Mesenchymal stem cell (in vitro differentiated cells and primary cell): ENCODE data around the gene C2orf80.

Source experiments
- DNase-seq: peaks from one replicate; pipeline ENCODE4 v3.0.0-alpha.2; 2013
- H2AFZ ChIP-seq: one replicate; pipeline ENCODE4 v1.6.1; 2013; ENCODE audit warnings: low read depth, mild to moderate bottlenecking, control low read depth, inconsistent platforms, low read length, moderate library complexity
- H2AK5ac ChIP-seq: 2 replicates; pipeline ENCODE4 v1.6.1; 2013; ENCODE audit warnings: low read length, moderate library complexity, mild to moderate bottlenecking, inconsistent platforms; ENCODE audit not compliant: severe bottlenecking
- H2BK120ac ChIP-seq: one replicate; pipeline ENCODE4 v1.6.1; 2013; ENCODE audit warnings: low read depth, mild to moderate bottlenecking, inconsistent platforms, low read length, moderate library complexity
- H2BK12ac ChIP-seq, 2 experiments: one replicate each; pipeline ENCODE4 v1.6.1; 2013; ENCODE audit warnings: inconsistent platforms in 2 of 2, low read length in 2 of 2, mild to moderate bottlenecking in 2 of 2, moderate library complexity in 2 of 2, control low read depth in 1 of 2
- H2BK15ac ChIP-seq: one replicate; pipeline ENCODE4 v1.6.1; 2013; ENCODE audit warnings: mild to moderate bottlenecking, low read depth, inconsistent platforms; ENCODE audit not compliant: poor library complexity, severe bottlenecking
- H2BK5ac ChIP-seq: 2 replicates; pipeline ENCODE4 v1.6.1; 2013; ENCODE audit warnings: low read depth, mild to moderate bottlenecking, low read length, control low read depth, inconsistent platforms; ENCODE audit not compliant: poor library complexity, severe bottlenecking
- H3K14ac ChIP-seq, 2 experiments: one replicate each; pipeline ENCODE4 v1.6.1; 2013; ENCODE audit warnings: inconsistent platforms in 2 of 2, low read length in 2 of 2, control low read depth in 1 of 2, mild to moderate bottlenecking in 1 of 2, moderate library complexity in 1 of 2
- H3K18ac ChIP-seq, 2 experiments: one replicate each; pipeline ENCODE4 v1.6.1; 2013; ENCODE audit warnings: inconsistent platforms in 2 of 2, low read length in 2 of 2, control low read depth in 1 of 2, low read depth in 1 of 2, mild to moderate bottlenecking in 1 of 2
- H3K23ac ChIP-seq, 2 experiments: one replicate each; pipeline ENCODE4 v1.6.1; 2013; ENCODE audit warnings: inconsistent platforms in 2 of 2, low read length in 2 of 2, mild to moderate bottlenecking in 2 of 2, moderate library complexity in 2 of 2, control low read depth in 1 of 2
- H3K27ac ChIP-seq: 2 replicates; pipeline ENCODE4 v1.5.1; 2013; ENCODE audit warnings: mild to moderate bottlenecking, moderate library complexity, low read length, control low read depth, inconsistent platforms; ENCODE audit not compliant: poor library complexity, severe bottlenecking
- H3K27me3 ChIP-seq, 2 experiments: 2 replicates each; pipeline versions ENCODE4 v1.6.1 to v1.7.0; 2013; ENCODE audit warnings: low read length in 2 of 2, mild to moderate bottlenecking in 2 of 2, moderate library complexity in 2 of 2, control low read depth in 1 of 2, inconsistent platforms in 1 of 2; ENCODE audit not compliant: control insufficient read depth in 1 of 2, insufficient read depth in 1 of 2
- H3K36me3 ChIP-seq, 2 experiments: 2 replicates each; pipeline versions ENCODE4 v1.6.1 to v1.7.0; 2013; ENCODE audit warnings: low read length in 2 of 2, control low read depth in 1 of 2, inconsistent platforms in 1 of 2, low read depth in 1 of 2, mild to moderate bottlenecking in 1 of 2; ENCODE audit not compliant: insufficient read depth in 2 of 2, control insufficient read depth in 1 of 2
- H3K4ac ChIP-seq, 2 experiments: one replicate each; pipeline ENCODE4 v1.6.1; 2013; ENCODE audit warnings: inconsistent platforms in 2 of 2, low read length in 2 of 2, mild to moderate bottlenecking in 2 of 2, moderate library complexity in 2 of 2, control low read depth in 1 of 2, low read depth in 1 of 2
- H3K4me1 ChIP-seq: 2 replicates; pipeline ENCODE4 v1.6.1; 2013; ENCODE audit warnings: low read depth, low read length, control low read depth; ENCODE audit not compliant: control insufficient read depth, insufficient read depth
- H3K4me2 ChIP-seq: 2 replicates; pipeline ENCODE4 v1.6.1; 2013; ENCODE audit warnings: low read length, mild to moderate bottlenecking, inconsistent platforms; ENCODE audit not compliant: poor library complexity, severe bottlenecking
- H3K4me3 ChIP-seq, 2 experiments: 2 replicates each; pipeline versions ENCODE4 v1.5.1 to v1.7.0; 2013; ENCODE audit warnings: low read length in 2 of 2, mild to moderate bottlenecking in 2 of 2, control low read depth in 1 of 2, low read depth in 1 of 2; ENCODE audit not compliant: insufficient read depth in 1 of 2
- H3K79me1 ChIP-seq: replicated peaks from 2 replicates; pipeline ENCODE4 v1.6.1; 2013; ENCODE audit warnings: mild to moderate bottlenecking, control low read depth, low read length, inconsistent platforms; ENCODE audit not compliant: poor library complexity, severe bottlenecking
- H3K9ac ChIP-seq: 2 replicates; pipeline ENCODE4 v1.7.0; 2013; ENCODE audit warnings: mild to moderate bottlenecking, low read length, moderate library complexity
- H3K9me3 ChIP-seq: 2 replicates; pipeline ENCODE4 v1.7.0; 2013; ENCODE audit warnings: mild to moderate bottlenecking, low read length; ENCODE audit not compliant: control insufficient read depth
- H4K8ac ChIP-seq: one replicate; pipeline ENCODE4 v1.6.1; 2013; ENCODE audit warnings: inconsistent platforms, mild to moderate bottlenecking, low read length, moderate library complexity
- H4K91ac ChIP-seq: one replicate; pipeline ENCODE4 v1.6.1; 2013; ENCODE audit warnings: mild to moderate bottlenecking, low read length, inconsistent platforms
- WGBS: methylation state at CpG from one replicate; pipeline ENCODE4 v1.1.7; 2013; ENCODE audit warnings: mixed read lengths; 5-methylcytosine and 5-hydroxymethylcytosine counted together

Gene C2orf80

GRCh38 chr2:208179028-208179609 is 10.7 kb downstream of the C2orf80 start:
- no peak for DNase-seq
- Histone ChIP-seq H2BK15ac (no peak overlapping the region), H2BK12ac (no peak overlapping the region), H3K9me3 (no peaks in the 10 kb centered on the region), H3K4ac (no peak overlapping the region), H3K4me3 (no peak overlapping the region), H2AK5ac (no peak overlapping the region), H3K9ac (no peak overlapping the region), H4K8ac (no peak overlapping the region), H2AFZ (peak overlapping the region; percentile 68), H2BK5ac (no peak overlapping the region), H3K79me1 (no peaks in the 10 kb centered on the region), H3K4me1 (peaks cover 2% of the 10 kb centered on the region), H3K4me2 (no peak overlapping the region), H3K27ac (no peak overlapping the region), H3K14ac (peak overlapping the region in 1 of 2 experiments; percentile 28), H4K91ac (no peak overlapping the region), H3K27me3 (peaks cover 5 to 13% of the 10 kb centered on the region in 2 experiments), H3K18ac (no peak overlapping the region), H2BK120ac (no peak overlapping the region), H3K23ac (no peak overlapping the region), H3K36me3 (no peaks in the 10 kb centered on the region)
- WGBS, result 83% methylated on average over 1 of the region's 4 CpGs

DNA sequence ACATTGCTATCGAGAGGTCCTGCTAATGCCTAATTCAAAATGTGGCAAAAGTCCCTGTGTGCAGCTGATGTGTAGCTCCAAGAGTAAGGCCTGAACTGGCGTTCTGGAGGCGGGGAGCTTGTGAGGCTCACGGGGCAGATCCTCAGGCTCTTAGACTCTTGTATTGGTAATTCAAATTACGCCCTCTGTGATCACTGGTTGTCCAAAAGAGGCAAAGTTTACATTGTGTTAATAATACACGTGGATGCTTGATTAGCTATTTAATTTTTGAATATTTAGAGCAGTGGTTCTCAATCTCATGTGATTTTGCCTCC is 14.0 kb downstream of the C2orf80 start:
- no peak for DNase-seq
- Histone ChIP-seq H3K9ac (peak overlapping the region; percentile 63), H2AK5ac (no peak overlapping the region), H3K4me3 (no peak overlapping the region), H3K27ac (no peak overlapping the region), H3K36me3 (no peaks in the 10 kb centered on the region), H2BK12ac (no peak overlapping the region), H2AFZ (no peak overlapping the region), H3K9me3 (no peaks in the 10 kb centered on the region), H3K4me2 (no peak overlapping the region), H3K79me1 (no peaks in the 10 kb centered on the region), H2BK120ac (no peak overlapping the region), H3K23ac (no peak overlapping the region), H2BK5ac (no peak overlapping the region), H3K4ac (no peak overlapping the region), H4K8ac (no peak overlapping the region), H3K18ac (no peak overlapping the region), H3K27me3 (no peaks in the 10 kb centered on the region), H4K91ac (no peak overlapping the region), H3K4me1 (peaks cover 2% of the 10 kb centered on the region), H3K14ac (no peak overlapping the region), H2BK15ac (no peak overlapping the region)
- WGBS, result 81% methylated on average over 6 of the region's 6 CpGs

DNA sequence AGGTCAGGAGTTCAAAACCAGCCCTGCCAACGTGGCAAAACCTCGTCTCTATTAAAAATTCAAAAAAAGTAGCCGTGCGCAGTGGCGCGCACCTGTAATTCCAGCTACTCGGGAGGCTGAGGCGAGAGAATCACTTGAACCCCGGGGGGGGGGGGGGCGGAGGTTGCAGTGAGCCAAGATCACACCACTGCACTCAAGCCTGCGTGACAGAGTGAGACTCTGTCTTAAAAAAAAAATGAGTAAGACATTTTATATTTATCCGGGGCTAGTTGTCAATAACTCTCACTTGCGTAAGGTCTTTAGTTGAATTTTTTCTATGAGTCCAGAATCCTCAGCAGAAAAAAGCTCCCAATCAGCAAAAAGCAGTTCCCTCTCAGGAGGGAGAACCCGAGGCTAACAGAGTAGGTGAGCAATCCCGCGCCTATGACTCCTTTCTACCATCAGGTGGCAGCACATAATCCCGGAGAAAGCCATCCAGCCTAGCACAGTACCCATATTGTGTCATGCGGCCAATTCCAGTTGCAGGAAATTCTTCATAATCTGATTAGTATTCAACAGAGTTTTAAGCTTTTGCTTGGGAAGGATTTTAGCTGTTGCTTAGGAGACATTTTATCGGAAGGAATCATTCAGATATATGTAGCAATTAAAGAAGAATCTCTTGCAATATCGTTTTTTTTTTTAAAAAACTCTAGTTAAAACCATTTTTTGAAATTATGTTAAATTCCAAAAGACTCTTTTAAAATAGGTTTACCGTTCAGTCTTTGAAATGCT is 14.6 kb downstream of the C2orf80 start:
- Histone ChIP-seq H2BK120ac (no peak overlapping the region), H4K8ac (no peak overlapping the region), H3K9ac (peak overlapping the region; percentile 63), H2AFZ (no peak overlapping the region), H3K27ac (no peak overlapping the region), H3K79me1 (no peaks in the 10 kb centered on the region), H2BK15ac (no peak overlapping the region), H3K4me2 (no peak overlapping the region), H3K14ac (no peak overlapping the region), H3K27me3 (no peaks in the 10 kb centered on the region), H3K18ac (no peak overlapping the region), H3K4ac (no peak overlapping the region), H3K36me3 (no peaks in the 10 kb centered on the region), H2BK5ac (no peak overlapping the region), H3K9me3 (no peaks in the 10 kb centered on the region), H3K4me1 (peaks cover 2% of the 10 kb centered on the region), H3K23ac (no peak overlapping the region), H2BK12ac (no peak overlapping the region), H4K91ac (no peak overlapping the region), H3K4me3 (no peak overlapping the region), H2AK5ac (no peak overlapping the region)
- DNase-seq, result peak; percentile 73
- WGBS, result 59% methylated on average over 16 of the region's 21 CpGs

GRCh38 chr2:208174144-208174543 is 15.7 kb downstream of the C2orf80 start:
- Histone ChIP-seq H4K8ac (no peak overlapping the region), H2BK15ac (no peak overlapping the region), H3K27me3 (no peaks in the 10 kb centered on the region), H2BK5ac (no peak overlapping the region), H2AK5ac (no peak overlapping the region), H3K79me1 (no peaks in the 10 kb centered on the region), H2BK12ac (no peak overlapping the region), H2AFZ (no peak overlapping the region), H3K9me3 (no peaks in the 10 kb centered on the region), H3K4ac (no peak overlapping the region), H2BK120ac (no peak overlapping the region), H3K4me3 (no peak overlapping the region), H3K4me2 (no peak overlapping the region), H4K91ac (no peak overlapping the region), H3K14ac (no peak overlapping the region), H3K9ac (no peak overlapping the region), H3K23ac (no peak overlapping the region), H3K36me3 (no peaks in the 10 kb centered on the region), H3K4me1 (no peaks in the 10 kb centered on the region), H3K18ac (no peak overlapping the region), H3K27ac (no peak overlapping the region)
- 89% methylated on average over 9 of the region's 9 CpGs for WGBS
- DNase-seq, result no peak
